Neuronal stem cell (in vitro differentiated cells): ENCODE measurements around the gene CPEB3. TPM values are rescaled to one million over a fixed set of nuclear protein-coding genes. Genes with fewer than 3 reads are reported as not detected.
"Not testable (repeated sequence)": the region's sequence is repeated elsewhere in the genome, so short reads cannot be mapped to it uniquely, and the experiment has no call there.

Experiments
- DNase-seq: peaks from one replicate; pipeline ENCODE4 v3.0.0-alpha.2; 2013; ENCODE audit warnings: low spot score
- H2AFZ ChIP-seq: one replicate; pipeline ENCODE4 v1.6.1; 2013; ENCODE audit warnings: mild to moderate bottlenecking, low read length, inconsistent platforms
- H2AK5ac ChIP-seq: 2 replicates; pipeline ENCODE4 v1.6.1; 2013; ENCODE audit warnings: low read depth, mild to moderate bottlenecking, inconsistent platforms, low read length, moderate library complexity, mixed read lengths
- H2BK120ac ChIP-seq: 2 replicates; pipeline ENCODE4 v1.6.1; 2013; ENCODE audit warnings: low read depth, mild to moderate bottlenecking, inconsistent platforms, low read length, moderate library complexity, mixed read lengths
- H2BK12ac ChIP-seq: one replicate; pipeline ENCODE4 v1.6.1; 2013; ENCODE audit warnings: low read length, inconsistent platforms
- H2BK15ac ChIP-seq: 2 replicates; pipeline ENCODE4 v1.6.1; 2013; ENCODE audit warnings: mild to moderate bottlenecking, low read length, inconsistent platforms, mixed read lengths
- H2BK5ac ChIP-seq: one replicate; pipeline ENCODE4 v1.6.1; 2013; ENCODE audit warnings: inconsistent platforms, mild to moderate bottlenecking, low read length, moderate library complexity
- H3K14ac ChIP-seq: one replicate; pipeline ENCODE4 v1.6.1; 2013; ENCODE audit warnings: low read length, inconsistent platforms
- H3K18ac ChIP-seq: 2 replicates; pipeline ENCODE4 v1.6.1; 2013; ENCODE audit warnings: low read length, inconsistent platforms
- H3K23ac ChIP-seq: 2 replicates; pipeline ENCODE4 v1.6.1; 2013; ENCODE audit warnings: low read depth, mild to moderate bottlenecking, mixed read lengths, low read length, inconsistent platforms; ENCODE audit not compliant: poor library complexity
- H3K27ac ChIP-seq: replicated peaks from 3 replicates; pipeline ENCODE4 v1.5.1; 2013; ENCODE audit warnings: low read length, inconsistent platforms
- H3K27me3 ChIP-seq, 3 experiments: 2 replicates each; pipeline ENCODE4 v1.6.1; 2013; ENCODE audit warnings: low read length in 3 of 3, mild to moderate bottlenecking in 2 of 3, inconsistent platforms in 1 of 3, low read depth in 1 of 3, mixed read lengths in 1 of 3, moderate library complexity in 1 of 3; ENCODE audit not compliant: control insufficient read depth in 3 of 3, insufficient read depth in 3 of 3
- H3K36me3 ChIP-seq, 2 donors: replicated peaks in 1 of 2; 2 replicates each; pipeline ENCODE4 v1.6.1; 2013; ENCODE audit warnings: low read length in 2 of 2; ENCODE audit not compliant: control insufficient read depth in 2 of 2, insufficient read depth in 2 of 2
- H3K4ac ChIP-seq: 2 replicates; pipeline ENCODE4 v1.6.1; 2013; ENCODE audit warnings: inconsistent platforms, mild to moderate bottlenecking, low read length, moderate library complexity
- H3K4me1 ChIP-seq, 2 donors: 1 replicate in 1 of 2; 2 replicates in 1 of 2; pipeline ENCODE4 v1.6.1; 2013; ENCODE audit warnings: low read length in 2 of 2, low read depth in 1 of 2; ENCODE audit not compliant: control insufficient read depth in 2 of 2, insufficient read depth in 1 of 2
- H3K4me2 ChIP-seq: one replicate; pipeline ENCODE4 v1.6.1; 2013; ENCODE audit warnings: mild to moderate bottlenecking, low read length, inconsistent platforms; ENCODE audit not compliant: insufficient read depth, poor library complexity, severe bottlenecking
- H3K4me3 ChIP-seq, 2 donors: 2 replicates each; pipeline ENCODE4 v1.5.1; 2013; ENCODE audit warnings: low read length in 2 of 2, mild to moderate bottlenecking in 2 of 2, inconsistent platforms in 1 of 2, moderate library complexity in 1 of 2
- H3K79me1 ChIP-seq: one replicate; pipeline ENCODE4 v1.6.1; 2013; ENCODE audit warnings: low read depth, mild to moderate bottlenecking, inconsistent platforms, low read length, moderate library complexity
- H3K9ac ChIP-seq: one replicate; pipeline ENCODE4 v1.6.1; 2013; ENCODE audit warnings: mild to moderate bottlenecking, low read depth, low read length, inconsistent platforms; ENCODE audit not compliant: poor library complexity
- H3K9me3 ChIP-seq, 2 donors: replicated peaks in 1 of 2; 2 replicates each; pipeline versions ENCODE3 to v1.6.1; 2013; ENCODE audit warnings: low read length in 2 of 2, mild to moderate bottlenecking in 2 of 2, inconsistent platforms in 1 of 2, low read depth in 1 of 2, mixed read lengths in 1 of 2, moderate library complexity in 1 of 2; ENCODE audit not compliant: control insufficient read depth in 2 of 2, insufficient read depth in 1 of 2
- H4K8ac ChIP-seq: one replicate; pipeline ENCODE4 v1.6.1; 2013; ENCODE audit warnings: low read depth, mild to moderate bottlenecking, inconsistent platforms, low read length, moderate library complexity
- H4K91ac ChIP-seq: one replicate; pipeline ENCODE4 v1.6.1; 2013; ENCODE audit warnings: low read length, low read depth, mild to moderate bottlenecking, inconsistent platforms; ENCODE audit not compliant: poor library complexity
- WGBS, 2 donors: extraction: QIAGEN DNeasy Blood & Tissue Kit; methylation state at CpG; one replicate each; pipeline ENCODE4 v1.1.7; 2013; ENCODE audit warnings: missing lambda C conversion rate in 2 of 2, mixed read lengths in 1 of 2; ENCODE audit not compliant: insufficient read length in 2 of 2, insufficient replicate concordance in 1 of 2; ENCODE audit errors: extremely low coverage in 2 of 2; 5-methylcytosine and 5-hydroxymethylcytosine counted together
- polyA plus RNA-seq, 2 experiments: library from polyadenylated mRNA; stranded (reverse); fragments of 200-250 nt; gene quantifications; one replicate each; pipeline ENCODE4 v1.2.3, GENCODE V29; 2013

The CPEB3 gene
- polyA plus RNA-seq (2013, experiment 1 of 2) = 0.71 TPM
- polyA plus RNA-seq (2013, experiment 2 of 2) = 0.65 TPM

DNA sequence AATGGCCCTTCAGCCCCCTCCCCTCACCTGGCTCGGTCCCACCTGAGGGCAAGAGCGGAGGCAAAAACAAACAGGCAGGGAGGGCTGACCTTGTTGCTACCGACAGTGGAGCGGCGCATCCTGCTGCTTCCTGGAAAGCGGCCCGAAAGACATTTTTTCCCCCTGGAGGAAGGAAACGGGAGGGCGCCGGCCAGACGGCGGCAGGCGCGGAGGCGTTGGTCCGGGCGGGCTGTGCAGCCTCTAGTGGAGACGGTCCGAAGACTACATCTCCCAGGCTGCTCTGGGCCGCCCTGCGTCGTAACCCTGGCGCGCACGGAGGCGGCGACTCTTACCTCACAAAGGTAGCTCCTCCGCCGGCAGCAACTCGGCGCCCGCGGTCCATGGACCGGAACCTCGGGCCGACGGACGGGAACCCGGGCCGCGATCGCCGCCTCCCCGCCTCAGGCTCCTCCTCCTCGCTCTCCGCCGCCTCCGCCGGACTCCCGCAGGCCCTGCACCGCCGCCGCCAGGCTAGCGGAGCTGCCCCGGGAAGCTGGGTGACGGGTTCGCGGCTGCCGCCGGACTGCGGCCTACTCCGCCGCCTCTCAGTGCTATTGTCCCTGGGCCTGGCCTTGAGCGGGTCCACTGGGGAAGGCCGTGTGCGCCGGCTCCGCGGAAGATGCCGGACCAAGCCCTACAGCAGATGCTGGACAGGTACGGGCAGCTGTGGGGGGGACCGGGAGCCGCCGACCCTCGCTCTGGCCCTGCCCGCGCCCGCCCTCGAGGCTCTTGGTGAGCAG lies at the start of gene CPEB3, which contains the start of gene MARCHF5:
Gene CPEB3, minus strand, starts transcription at position 242 of the 779 bp plus-strand sequence. CDS start 50,728 bp downstream, outside the sequence.
Gene MARCHF5, plus strand, starts transcription at position 331 of the 779 bp plus-strand sequence. Its CDS starts 328 bp downstream, at position 659.
- peaks cover 0 to 5% of the 10 kb centered on the region in 2 donors for H3K4me1 ChIP-seq
- peak within 1 kb of the TSS; percentile 62 for H3K4me2 ChIP-seq
- H3K23ac ChIP-seq = peak within 1 kb of the TSS; percentile 93
- H3K27me3 ChIP-seq = no peaks in the 10 kb centered on the region
- peak within 1 kb of the TSS; percentile 99 for H2AFZ ChIP-seq
- H3K9ac ChIP-seq = peak within 1 kb of the TSS; percentile 99
- peak; percentile 92 for DNase-seq
- peak within 1 kb of the TSS; percentile 100 for H3K14ac ChIP-seq
- H2BK12ac ChIP-seq = no peak within 1 kb of the TSS
- H3K4me3 ChIP-seq = peak within 1 kb of the TSS; percentile 99 to 100
- no CpG with 5 or more reads among the region's 79 CpGs for WGBS, 2 donors
- peaks cover 2 to 33% of the 10 kb centered on the region in 2 donors for H3K36me3 ChIP-seq
- no peak within 1 kb of the TSS for H4K8ac ChIP-seq
- H2BK15ac ChIP-seq = no peak within 1 kb of the TSS
- H3K18ac ChIP-seq = peak within 1 kb of the TSS; percentile 98
- H3K4ac ChIP-seq = peak within 1 kb of the TSS; percentile 89
- H2BK120ac ChIP-seq = no peak within 1 kb of the TSS
- peaks cover 9% of the 10 kb centered on the region for H3K79me1 ChIP-seq
- H4K91ac ChIP-seq = peak within 1 kb of the TSS; percentile 85
- H2BK5ac ChIP-seq = peak within 1 kb of the TSS; percentile 87
- H3K9me3 ChIP-seq = no peaks in the 10 kb centered on the region
- H3K27ac ChIP-seq = peak within 1 kb of the TSS; percentile 70
- H2AK5ac ChIP-seq = peak within 1 kb of the TSS; percentile 75

DNA sequence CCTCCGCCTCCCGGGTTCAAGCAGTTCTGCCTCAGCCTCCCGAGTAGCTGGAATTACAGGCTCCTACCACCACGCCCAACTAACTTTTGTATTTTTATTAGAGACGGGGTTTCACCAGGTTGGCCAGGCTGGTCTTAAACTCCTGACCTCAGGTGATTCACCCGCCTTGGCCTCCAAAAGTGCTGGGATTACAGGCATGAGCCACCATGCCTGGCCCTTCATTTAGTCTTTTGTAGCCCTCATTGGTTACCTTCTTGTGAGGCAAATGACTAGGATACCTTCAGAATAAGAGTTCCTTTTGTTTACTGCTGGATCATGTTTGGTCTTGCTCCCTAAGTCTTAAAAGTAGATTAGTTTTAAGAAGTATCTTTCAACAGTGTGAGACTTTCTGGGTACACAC lies 39.0 kb upstream of the CPEB3 start:
- H3K27me3 ChIP-seq, H3K18ac ChIP-seq, H2BK12ac ChIP-seq, H2BK5ac ChIP-seq, H2BK120ac ChIP-seq, H2BK15ac ChIP-seq, H3K79me1 ChIP-seq, H3K9me3 ChIP-seq, H2AFZ ChIP-seq, H3K23ac ChIP-seq, H2AK5ac ChIP-seq, H3K4me3 ChIP-seq, H3K4me2 ChIP-seq, DNase-seq, H3K9ac ChIP-seq, H3K4me1 ChIP-seq, H3K4ac ChIP-seq, H3K14ac ChIP-seq, H4K91ac ChIP-seq, H3K27ac ChIP-seq, H4K8ac ChIP-seq: not testable (repeated sequence)
- no CpG with 5 or more reads among the region's 6 CpGs for WGBS, 2 donors
- peaks cover 3 to 35% of the 10 kb centered on the region in 2 donors for H3K36me3 ChIP-seq

DNA sequence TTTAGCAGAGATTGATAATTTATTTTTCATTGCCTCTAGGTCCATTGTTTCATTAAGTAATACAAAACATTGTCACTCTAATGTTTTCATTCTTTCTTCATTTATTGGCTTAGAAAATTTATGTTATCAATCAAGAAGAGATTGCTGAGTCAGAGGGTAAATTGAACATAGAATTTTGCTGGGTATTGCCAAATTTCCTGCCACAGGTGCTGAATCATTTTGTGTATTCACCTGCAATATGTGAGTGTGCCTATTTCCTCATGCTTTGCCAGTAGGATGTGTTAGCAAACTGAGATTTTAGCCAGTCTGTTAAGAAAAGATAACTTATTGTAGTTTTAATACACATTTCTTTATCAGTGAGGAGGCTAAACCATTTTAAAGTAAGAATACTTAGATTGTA lies 38.1 kb upstream of the CPEB3 start:
- Histone ChIP-seq H2AFZ (no peak overlapping the region), H3K27ac (no peak overlapping the region)

More for the DNA sequence above, 38.1 kb upstream of the CPEB3 start:
- Histone ChIP-seq H4K91ac (no peak overlapping the region), H2BK15ac (no peak overlapping the region), H3K4me3 (no peak overlapping the region), H3K4me2 (no peak overlapping the region), H3K14ac (no peak overlapping the region), H3K36me3 (peaks cover 3 to 35% of the 10 kb centered on the region in 2 donors), H3K9me3 (no peaks in the 10 kb centered on the region), H2BK120ac (no peak overlapping the region), H2BK12ac (no peak overlapping the region), H3K9ac (no peak overlapping the region), H3K27me3 (no peaks in the 10 kb centered on the region), H3K4ac (no peak overlapping the region), H3K23ac (no peak overlapping the region), H4K8ac (no peak overlapping the region), H3K4me1 (no peaks in the 10 kb centered on the region), H2BK5ac (no peak overlapping the region), H3K18ac (no peak overlapping the region), H3K79me1 (no peaks in the 10 kb centered on the region), H2AK5ac (no peak overlapping the region)
- DNase-seq = no peak
